KOPT-K1 (cell line): ENCODE data around the gene RELB.
"Not testable (repeated sequence)": the region's sequence is repeated elsewhere in the genome, so short reads cannot be mapped to it uniquely, and the experiment has no call there.

Experiments used
- H3K27ac ChIP-seq: fragments of 200-600 bp; sonication (generic); 2 replicates; pipeline ENCODE4 v1.5.1; 2016; ENCODE audit warnings: antibody characterized with exemption, mild to moderate bottlenecking, low read depth, low read length; ENCODE audit not compliant: poor library complexity, severe bottlenecking
- H3K36me3 ChIP-seq: fragments of 200-600 bp; sonication (generic); 2 replicates; pipeline ENCODE4 v1.5.1; 2017; ENCODE audit warnings: antibody characterized with exemption, mild to moderate bottlenecking, low read length, moderate library complexity; ENCODE audit not compliant: insufficient read depth
- H3K9me3 ChIP-seq: fragments of 200-600 bp; sonication (generic); 2 replicates; pipeline ENCODE4 v1.5.1; 2017; ENCODE audit warnings: antibody characterized with exemption, low read length, mild to moderate bottlenecking; ENCODE audit not compliant: insufficient read depth, poor library complexity, severe bottlenecking

Gene RELB

GRCh38 chr19:44998025-44998424, 3.2 kb upstream of the RELB start:
- H3K9me3 ChIP-seq: no peaks in the 10 kb centered on the region
- no peak overlapping the region for H3K27ac ChIP-seq
- H3K36me3 ChIP-seq: peaks cover 7% of the 10 kb centered on the region; the same call in 1 of the 2 replicates

- H3K36me3 ChIP-seq, H3K27ac ChIP-seq, H3K9me3 ChIP-seq: not testable (repeated sequence)
Observed at GRCh38 chr19:44999131-44999925, 1.9 kb upstream of the RELB start.

- not testable (repeated sequence) for H3K36me3 ChIP-seq, H3K9me3 ChIP-seq, H3K27ac ChIP-seq
Observed at GRCh38 chr19:45000665-45001064, 599 bp upstream of the RELB start.

GRCh38 chr19:45003485-45003884, 2.2 kb downstream of the RELB start:
- no peak overlapping the region for H3K27ac ChIP-seq
- no peaks in the 10 kb centered on the region for H3K36me3 ChIP-seq
- H3K9me3 ChIP-seq: no peaks in the 10 kb centered on the region

- H3K27ac ChIP-seq: no peak overlapping the region
- no peaks in the 10 kb centered on the region for H3K9me3 ChIP-seq
- H3K36me3 ChIP-seq: no peaks in the 10 kb centered on the region
Observed at GRCh38 chr19:45005787-45006186, 4.5 kb downstream of the RELB start.

- H3K9me3 ChIP-seq: no peaks in the 10 kb centered on the region
- H3K36me3 ChIP-seq: no peaks in the 10 kb centered on the region
- no peak overlapping the region for H3K27ac ChIP-seq
Observed at GRCh38 chr19:45008552-45008951, 7.3 kb downstream of the RELB start.

- no peak overlapping the region for H3K27ac ChIP-seq
- H3K36me3 ChIP-seq: no peaks in the 10 kb centered on the region
- H3K9me3 ChIP-seq: no peaks in the 10 kb centered on the region
Observed at GRCh38 chr19:45009625-45010255, 8.5 kb downstream of the RELB start.

GRCh38 chr19:45010306-45010705, 9.0 kb downstream of the RELB start:
- no peak overlapping the region for H3K27ac ChIP-seq
- no peaks in the 10 kb centered on the region for H3K36me3 ChIP-seq
- no peaks in the 10 kb centered on the region for H3K9me3 ChIP-seq

GRCh38 chr19:45011959-45012358, 10.7 kb downstream of the RELB start:
- H3K36me3 ChIP-seq: no peaks in the 10 kb centered on the region
- H3K27ac ChIP-seq: no peak overlapping the region

GRCh38 chr19:45016388-45017314, 15.4 kb downstream of the RELB start:
- Histone ChIP-seq H3K9me3 (no peaks in the 10 kb centered on the region), H3K36me3 (no peaks in the 10 kb centered on the region), H3K27ac (no peak overlapping the region)

More at GRCh38 chr19:45011959-45012358, 10.7 kb downstream of the RELB start:
- H3K9me3 ChIP-seq: no peaks in the 10 kb centered on the region

- Histone ChIP-seq H3K27ac (no peak overlapping the region), H3K9me3 (no peaks in the 10 kb centered on the region), H3K36me3 (no peaks in the 10 kb centered on the region)
Observed at GRCh38 chr19:45019187-45019586, 17.9 kb downstream of the RELB start.

GRCh38 chr19:45020071-45020470, 18.8 kb downstream of the RELB start:
- no peaks in the 10 kb centered on the region for H3K9me3 ChIP-seq
- no peaks in the 10 kb centered on the region for H3K36me3 ChIP-seq
- no peak overlapping the region for H3K27ac ChIP-seq

GRCh38 chr19:45021971-45022370, 20.7 kb downstream of the RELB start:
- Histone ChIP-seq H3K27ac (no peak overlapping the region), H3K9me3 (no peaks in the 10 kb centered on the region), H3K36me3 (no peaks in the 10 kb centered on the region)

GRCh38 chr19:45023048-45023447, 21.8 kb downstream of the RELB start:
- Histone ChIP-seq H3K27ac (no peak overlapping the region), H3K9me3 (no peaks in the 10 kb centered on the region), H3K36me3 (no peaks in the 10 kb centered on the region)

- H3K36me3 ChIP-seq: no peaks in the 10 kb centered on the region
- H3K27ac ChIP-seq: no peak overlapping the region
- H3K9me3 ChIP-seq: no peaks in the 10 kb centered on the region
Observed at GRCh38 chr19:45025264-45025663, 24.0 kb downstream of the RELB start.
